ENCODE data around the gene CD2.

DNA sequence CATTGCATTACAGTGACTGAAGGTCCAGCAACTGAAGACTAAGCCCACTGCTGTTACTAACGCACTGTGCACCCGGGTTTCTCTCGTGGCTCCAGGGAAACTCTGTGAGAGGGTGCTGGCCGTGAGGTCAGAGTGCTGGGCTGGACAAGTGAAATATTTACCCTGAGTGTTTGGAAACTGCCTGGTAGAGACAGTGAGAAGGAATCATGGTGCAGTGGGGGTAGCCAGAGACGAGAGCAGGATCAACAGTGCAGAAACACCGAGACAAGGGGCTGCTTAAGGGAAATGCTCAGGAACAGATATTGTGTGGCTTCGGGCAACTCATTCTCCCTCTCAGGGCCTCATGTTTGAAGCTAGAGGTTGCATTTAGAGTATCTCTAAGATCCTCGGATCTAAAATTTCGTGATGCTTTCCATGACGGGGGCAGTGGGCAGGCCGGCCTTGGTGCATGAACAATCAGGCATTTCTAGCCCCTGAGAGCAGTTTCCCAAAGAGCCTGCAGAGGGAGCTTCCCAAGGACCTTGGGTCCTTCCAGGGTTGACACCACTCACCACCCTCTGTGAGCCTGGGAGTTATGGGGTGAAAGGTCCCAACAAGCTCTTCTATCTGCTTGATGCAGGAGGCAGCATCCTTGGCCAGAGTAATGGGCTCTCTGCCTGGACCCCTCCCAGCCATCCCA, 9.7 kb downstream of the CD2 start:
- TF ChIP-seq POLR2AphosphoS5 (IDR thresholded peaks at IDR 0.05; ENCODE audit: low read depth, low read length) = no peak
- no peak for TF ChIP-seq POLR2A (IDR thresholded peaks at IDR 0.05; ENCODE audit: low read depth, low read length)
- no peak for TF ChIP-seq TAF1 (IDR thresholded peaks at IDR 0.05; ENCODE audit: borderline replicate concordance, low read depth, low read length)
